NCI-H748 (cell line): ENCODE results near the gene SOS1.
"Not testable (repeated sequence)": the region's sequence is repeated elsewhere in the genome, so short reads cannot be mapped to it uniquely, and the experiment has no call there.

Source experiments
- DNase-seq: peaks from one replicate; lab custom pipeline; 2025; ENCODE audit not compliant: unreplicated experiment; lab: John Stamatoyannopoulos, UW

Gene SOS1

DNA sequence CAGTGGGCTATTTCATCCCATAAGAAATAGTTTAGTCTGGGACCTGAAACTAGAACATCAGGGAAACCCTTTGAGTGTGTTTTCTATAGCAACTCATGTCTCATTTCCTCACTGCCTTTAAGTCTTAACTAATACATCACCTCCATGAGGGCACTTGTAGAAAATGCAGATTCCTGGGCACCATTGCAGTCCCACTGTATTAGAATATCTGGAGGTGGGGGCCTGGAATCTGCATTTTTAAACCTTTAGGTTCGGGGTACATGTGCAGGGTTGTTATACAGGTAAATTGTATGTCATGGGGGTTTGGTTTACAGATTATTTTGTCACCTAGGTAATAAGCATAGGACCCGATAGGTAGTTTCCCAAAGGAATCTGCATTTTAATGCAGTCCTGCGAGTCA, 143.8 kb downstream of the SOS1 start:
- no peak for DNase-seq

DNA sequence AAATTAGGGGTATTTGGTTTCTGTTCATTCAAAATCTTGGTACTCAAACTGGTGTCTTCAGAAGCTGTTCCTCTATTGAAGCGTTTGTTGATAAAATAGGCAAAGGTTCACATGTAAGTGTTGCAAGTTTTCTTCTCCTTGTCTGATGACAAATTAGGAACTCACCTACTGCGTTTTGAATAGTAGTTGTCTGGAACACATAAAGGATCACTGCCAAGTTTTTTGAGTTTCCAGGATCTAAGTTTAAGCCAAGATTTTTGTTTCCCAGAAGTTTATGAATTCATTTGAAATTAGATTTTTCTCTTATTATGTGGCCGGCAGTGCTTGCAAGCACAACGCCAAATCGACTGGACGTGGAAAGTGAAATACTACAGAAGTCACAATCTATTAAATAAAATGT, 145.8 kb downstream of the SOS1 start:
- DNase-seq, result no peak

DNA sequence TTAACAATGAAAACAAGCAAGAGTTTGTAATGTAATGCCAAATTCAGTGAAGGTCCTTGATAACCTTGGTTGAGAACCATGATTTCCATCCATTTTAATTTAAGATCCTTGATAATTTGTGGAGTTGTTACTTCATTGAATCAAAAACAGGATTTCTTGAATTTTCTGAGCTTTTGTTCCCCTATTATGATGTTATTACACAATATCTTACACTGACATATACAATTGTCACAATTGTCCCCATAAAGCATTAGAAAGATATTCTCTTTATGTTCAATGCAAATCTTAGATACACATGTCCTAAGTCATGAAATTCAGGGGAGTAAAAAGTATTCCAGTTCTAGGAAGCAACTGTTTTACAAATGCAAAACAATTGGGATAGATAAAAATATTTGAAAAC, 147.6 kb downstream of the SOS1 start:
- DNase-seq, result no peak

DNA sequence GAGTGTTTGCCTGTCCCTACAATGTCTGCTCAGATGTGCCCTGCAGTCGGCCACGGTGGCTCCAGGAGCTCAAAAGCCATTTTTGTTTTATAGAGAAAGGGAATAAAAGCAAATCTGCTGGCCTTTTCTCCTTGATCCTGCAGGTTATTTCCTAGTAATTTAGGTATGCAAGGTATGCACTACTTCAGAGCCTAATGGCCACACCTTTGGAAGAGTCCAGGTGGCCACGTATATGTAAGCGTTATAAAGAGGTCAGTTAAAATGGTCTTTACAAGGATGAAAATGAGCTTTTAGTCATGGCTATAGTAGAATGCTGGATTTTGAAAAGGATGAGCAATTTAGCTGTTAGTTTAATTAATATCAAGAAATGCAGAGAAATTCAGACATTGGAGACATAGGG, 149.5 kb downstream of the SOS1 start:
- no peak for DNase-seq

DNA sequence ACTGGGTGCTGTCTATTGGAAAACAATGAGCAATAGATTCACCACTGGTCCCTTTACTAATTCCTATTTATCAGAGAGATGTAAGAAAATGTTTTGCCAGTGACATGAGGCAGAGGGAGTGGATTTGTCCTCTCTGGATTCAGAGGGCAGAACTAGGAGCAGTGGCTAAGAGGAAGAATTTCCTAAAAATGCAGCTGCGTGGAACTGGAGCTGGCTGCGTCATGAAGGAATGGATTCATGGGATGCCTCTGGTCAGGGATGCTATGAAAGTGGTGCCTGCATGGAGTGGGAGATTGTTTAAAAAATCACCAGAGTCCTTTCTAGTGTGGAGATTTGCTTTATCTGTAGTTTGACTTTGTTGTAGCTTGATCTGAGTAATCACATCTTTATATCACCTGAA, 152.8 kb downstream of the SOS1 start:
- DNase-seq, result no peak

DNA sequence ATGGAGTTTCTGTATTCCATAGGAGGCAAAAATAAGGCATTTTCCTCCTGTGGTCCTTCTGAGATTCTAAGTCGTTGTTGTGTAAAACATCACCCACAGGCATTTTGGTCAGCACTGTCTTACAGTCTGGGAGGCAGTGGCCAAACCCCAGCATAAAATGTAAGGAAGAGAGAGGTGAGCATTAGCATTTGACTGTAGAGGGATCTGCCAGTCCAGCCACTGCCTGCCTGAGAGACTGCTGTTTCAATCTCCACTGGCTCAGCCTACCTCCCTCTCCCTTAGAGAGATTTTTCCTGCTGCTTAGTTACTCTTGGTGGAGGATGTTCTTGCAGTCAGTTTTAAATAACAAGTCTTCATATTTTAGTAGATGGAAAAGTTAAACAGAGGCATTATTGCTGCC, 154.2 kb downstream of the SOS1 start:
- no peak for DNase-seq

DNA sequence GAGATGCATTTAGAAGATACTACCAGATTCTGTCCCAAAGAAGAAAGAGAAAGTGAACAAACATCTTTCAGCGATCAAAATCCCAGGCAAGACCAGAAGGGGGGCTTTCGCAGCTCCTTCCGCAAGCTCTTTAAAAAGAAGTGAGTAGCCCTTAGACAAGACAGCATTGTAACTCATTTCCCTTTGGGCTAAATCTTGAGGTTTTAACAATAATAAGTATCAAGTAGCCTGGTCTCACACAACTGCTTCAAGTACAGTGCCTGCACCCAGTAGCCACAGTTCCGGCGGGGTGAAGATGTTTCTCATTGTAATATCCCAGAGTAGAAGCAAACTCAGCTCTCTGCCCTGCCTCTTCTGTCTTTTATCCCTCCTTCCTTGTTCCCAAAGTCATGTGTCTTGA, 154.8 kb downstream of the SOS1 start:
- DNase-seq, result no peak

DNA sequence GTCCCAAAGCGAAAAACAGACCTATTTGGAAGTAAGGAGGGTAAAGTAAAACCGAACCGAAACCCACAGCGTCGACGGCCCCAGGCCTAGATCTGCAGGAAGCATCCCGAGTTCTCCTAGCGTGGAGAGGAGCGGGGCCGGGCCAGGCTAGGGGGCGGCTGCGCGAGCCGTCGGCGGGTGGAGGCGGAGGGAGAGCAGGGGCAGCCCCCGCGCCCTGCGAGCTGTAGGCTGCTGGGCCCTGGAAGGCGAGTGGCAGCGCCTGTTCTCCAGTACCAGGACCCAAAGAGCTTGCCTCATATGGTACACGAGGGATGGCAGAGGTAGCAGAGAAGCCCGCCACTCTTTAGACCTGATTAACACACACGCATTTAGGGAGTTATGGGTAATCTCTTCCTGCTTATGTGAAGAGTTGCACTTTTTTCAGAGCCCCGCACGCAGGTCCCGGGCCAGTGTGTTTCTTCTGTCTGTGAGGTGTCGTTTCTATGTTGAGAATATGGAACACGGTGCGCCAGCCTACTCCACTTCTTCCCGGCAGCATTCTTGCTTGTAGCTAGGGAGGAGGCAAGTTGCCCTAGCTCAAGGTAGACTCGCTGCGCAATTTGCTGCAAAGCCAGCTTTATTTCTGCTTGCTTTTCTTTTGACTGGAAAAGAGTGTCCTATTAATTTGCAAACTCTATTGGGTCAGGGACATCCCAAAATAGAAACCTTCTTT, 160.1 kb downstream of the SOS1 start:
- no peak for DNase-seq

DNA sequence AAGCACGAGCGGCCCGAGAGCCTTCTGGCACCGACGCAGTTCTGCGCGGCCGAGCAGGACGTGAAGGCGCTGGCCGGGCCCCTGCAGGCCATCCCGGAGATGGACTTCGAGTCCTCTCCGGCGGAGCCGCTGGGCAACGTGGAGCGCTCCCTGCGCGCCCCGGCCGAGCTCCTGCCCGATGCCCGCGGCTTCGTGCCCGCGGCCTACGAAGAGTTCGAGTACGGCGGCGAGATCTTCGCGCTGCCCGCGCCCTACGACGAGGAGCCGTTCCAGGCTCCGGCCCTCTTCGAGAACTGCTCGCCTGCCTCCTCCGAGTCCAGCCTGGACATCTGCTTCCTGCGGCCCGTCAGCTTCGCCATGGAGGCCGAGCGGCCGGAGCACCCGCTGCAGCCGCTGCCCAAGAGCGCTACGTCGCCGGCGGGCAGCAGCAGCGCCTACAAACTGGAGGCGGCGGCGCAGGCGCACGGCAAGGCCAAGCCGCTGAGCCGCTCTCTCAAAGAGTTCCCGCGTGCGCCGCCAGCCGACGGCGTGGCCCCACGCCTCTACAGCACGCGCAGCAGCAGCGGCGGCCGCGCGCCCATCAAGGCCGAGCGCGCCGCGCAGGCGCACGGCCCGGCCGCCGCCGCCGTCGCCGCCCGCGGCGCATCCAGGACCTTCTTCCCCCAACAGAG, 160.8 kb downstream of the SOS1 start:
- peak; percentile 77 for DNase-seq

DNA sequence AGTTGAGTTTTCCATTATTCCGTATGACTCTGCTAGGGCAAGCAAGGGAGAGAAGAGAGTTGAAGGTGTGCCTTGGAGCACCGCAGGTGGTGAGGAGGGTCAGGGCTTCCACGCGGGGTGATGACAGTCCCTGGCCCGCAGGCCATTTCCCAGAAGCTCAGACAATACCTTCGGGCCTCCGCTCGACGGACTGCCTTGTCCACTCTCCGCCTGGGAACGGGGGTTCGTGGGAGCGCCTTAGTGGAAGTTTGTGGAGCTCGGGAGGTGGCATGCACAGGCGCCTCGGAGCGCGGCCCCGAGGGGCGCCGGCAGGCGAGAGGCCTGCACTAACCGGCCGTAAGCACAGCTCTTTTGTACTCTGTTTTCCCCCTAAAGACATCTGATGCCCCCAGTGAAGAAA, 161.4 kb downstream of the SOS1 start:
- no peak for DNase-seq

DNA sequence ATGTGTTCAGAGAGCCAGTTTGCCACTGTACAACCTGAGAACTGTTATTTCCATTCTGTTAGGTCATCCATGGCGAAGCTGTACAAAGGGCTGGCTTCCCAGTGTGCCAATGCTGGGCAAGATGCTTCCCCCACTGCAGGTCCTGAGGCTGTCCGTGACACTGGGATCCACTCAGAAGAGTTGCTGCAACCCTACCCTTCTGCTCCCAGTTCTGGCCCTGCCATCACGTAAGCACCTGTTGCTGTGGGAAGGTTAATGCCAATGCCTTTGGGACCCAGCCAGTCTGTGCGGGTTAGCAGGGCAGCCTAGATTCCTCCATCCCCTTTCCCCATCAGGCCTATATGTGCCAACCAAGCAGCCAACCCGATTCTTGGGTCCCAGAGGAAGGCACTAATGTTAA, 162.9 kb downstream of the SOS1 start:
- DNase-seq, result no peak

DNA sequence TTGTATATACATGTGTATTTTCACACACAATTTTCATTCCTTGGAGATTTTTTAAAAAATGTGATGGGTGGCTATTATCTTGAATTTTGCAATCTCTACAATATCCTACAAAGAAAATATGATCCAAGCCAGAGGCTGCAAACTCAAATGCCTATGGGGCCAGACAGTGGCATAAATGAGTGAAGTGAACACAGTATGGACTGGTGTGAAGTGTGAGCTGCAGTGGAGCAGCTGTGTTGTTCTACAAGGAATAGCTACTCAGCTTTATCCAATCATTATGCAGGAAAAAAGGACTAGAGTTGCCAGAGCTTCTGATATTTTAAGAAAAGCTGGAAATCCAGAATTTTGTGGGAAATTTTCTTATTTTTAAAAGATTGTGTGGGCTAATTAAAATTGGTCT, 169.1 kb downstream of the SOS1 start:
- no peak for DNase-seq

DNA sequence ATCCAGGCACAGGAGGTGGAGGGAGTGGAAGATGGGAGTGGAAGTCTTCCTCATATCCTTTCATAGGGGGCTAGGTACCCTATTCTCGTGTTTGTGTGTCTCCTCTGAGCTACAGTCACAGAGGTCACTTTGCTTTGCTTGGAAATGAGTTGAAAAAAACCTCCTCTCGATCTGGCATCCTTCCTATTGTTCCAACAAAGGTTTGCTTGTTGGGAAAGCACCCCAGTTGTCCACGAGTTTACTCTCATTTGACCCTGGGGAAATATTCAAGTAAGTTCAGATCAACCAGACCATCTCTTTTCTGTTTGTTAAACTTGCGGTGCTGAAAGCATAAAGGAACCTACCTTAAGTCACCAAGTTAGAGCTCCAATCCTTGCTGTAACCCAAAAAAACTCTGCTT, 171.9 kb downstream of the SOS1 start:
- no peak for DNase-seq

DNA sequence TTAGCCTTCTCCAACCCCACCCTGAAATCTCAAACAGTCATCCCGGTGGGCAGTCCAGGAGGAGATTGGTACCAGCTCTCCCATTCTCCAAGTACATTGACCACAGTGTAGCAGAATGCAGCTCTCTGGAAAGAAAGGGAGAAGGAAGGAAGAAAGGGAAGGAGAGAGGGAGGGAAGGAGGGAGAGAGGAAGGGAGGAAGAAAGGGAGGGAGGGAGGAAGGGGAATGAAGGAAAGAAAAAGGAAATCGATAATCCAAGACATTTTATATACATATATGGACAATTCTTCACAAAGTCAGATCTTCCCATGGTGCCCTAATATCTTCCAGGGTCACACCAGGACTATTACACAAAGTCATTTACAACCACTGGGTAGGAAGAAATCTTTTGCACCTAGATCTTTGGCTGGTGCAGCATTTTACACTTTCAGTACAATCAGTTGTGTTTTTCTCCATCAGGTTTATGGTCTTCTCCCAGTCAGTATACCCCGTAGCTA, 172.4 kb downstream of the SOS1 start:
- DNase-seq, result no peak

DNA sequence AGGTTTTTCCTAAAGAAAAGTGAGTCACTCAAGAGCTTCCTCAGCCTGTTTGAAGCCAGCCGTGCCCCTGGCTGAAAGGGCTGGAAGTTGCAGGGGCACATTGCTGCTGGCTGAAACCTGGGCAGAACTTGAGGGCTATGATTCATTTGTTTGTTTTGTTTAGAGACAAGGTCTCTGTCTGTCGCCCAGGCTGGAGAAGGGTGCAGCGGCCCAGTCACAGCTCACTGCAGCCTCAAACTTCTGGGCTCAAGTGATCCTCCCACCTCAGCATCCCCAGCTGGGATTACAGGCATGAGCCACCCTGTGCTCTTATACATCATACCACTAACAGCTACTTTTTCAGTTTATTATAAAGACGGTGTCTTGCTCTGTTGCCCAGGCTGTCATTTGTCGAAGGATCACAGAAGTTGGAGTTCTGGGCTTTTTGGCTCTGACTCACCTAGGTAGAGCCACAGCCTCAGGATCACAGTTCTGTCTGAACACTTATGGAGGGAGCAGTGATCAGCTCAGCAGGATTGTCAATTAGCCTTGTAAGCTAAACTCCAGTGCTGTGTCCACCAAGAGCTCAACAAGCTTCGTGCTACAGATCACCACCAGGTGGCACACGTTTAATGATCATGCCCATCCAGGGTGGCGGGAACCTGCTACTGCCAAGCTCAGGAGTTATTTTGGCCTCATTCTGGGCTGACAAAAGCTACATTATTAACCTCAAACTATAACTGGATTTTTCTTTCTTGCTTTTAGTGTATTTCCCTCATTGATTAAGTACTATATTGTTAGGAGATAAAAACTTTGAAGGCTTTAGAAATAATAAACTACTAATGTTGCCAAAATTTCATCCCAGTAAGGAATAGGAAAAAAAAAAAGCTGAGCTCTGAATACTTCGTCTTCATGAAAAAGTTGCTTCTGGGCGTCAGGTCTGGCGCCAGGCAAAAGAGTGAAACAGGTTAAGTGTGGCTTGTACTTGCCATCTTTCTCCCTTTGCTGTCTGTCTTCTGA, 173.3 kb downstream of the SOS1 start:
- DNase-seq, result peak; percentile 77

DNA sequence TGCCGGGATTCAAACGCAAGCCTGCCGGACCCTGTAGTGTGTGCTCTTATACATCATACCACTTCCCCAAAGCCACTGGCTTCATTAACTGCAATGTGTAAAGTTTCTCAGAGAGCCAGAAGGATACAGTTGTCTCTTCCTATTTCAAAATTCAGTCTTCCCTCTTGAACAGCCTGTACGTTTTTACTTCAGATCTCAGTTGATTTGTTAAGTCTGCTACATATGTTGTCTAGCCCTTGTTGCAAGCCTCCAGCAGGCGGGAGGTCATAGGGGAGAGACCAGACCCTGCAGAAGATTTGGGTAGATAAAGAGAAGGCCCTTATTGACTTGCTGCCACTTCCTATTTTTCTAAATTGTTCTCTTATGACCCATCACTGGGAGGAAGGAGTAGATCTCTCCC, 174.9 kb downstream of the SOS1 start:
- no peak for DNase-seq

DNA sequence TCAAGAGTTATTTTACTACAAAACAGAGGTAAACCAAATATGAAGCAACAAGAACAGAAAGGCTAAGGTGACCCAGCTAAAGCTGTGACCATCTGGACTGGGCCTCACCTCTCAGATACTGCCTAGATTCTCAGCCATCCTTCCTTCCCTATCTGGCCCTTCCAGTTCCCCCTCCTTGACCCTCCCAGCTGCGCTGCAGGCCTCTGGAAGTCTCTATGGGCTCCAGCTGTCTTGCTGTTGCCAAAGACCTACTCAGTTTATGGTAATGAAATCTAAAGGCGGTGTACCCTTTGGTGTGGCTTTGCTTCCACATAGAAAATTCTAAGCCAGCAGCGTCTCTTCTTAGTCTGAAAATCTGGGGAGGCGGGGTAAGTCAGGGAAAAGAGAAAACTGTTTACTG, 175.5 kb downstream of the SOS1 start:
- DNase-seq, result no peak

DNA sequence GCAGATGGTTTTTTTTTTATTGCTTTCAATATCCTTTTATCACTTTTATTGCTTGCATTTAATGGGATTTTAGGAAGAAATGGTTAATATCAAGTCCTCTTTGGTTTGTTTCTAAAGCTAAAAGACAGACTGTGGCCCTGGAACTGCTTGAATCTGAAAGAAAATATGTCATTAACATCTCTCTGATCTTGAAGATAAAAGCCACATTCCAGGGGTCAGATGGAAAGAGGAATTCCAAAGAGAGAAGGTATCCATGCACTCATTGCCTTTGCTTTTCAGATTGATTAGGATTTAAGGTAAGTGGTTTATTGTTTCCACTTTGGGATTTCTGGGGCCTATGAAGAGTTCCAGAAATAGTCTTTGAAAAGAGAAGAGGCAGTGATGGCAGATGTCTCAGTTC, 177.1 kb downstream of the SOS1 start:
- no peak for DNase-seq

DNA sequence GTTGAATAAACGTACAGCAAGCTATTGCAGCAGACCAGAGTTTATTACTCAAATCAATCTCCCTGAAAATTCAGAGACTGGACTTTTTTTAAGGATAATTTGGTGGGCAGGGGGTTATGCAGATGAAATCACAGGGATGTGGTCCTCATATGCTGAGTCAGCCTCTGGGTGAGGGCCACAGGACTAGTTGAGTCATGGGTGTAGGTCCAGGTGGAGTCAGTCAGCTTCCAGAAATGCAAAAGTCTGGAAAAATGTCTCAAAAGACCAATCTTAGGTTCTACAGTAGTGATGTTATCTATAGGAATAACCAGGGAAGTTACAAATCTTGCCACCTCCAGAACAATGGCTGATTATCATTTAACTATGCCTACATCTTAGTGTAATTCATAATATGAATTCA, 180.1 kb downstream of the SOS1 start:
- DNase-seq, result no peak

DNA sequence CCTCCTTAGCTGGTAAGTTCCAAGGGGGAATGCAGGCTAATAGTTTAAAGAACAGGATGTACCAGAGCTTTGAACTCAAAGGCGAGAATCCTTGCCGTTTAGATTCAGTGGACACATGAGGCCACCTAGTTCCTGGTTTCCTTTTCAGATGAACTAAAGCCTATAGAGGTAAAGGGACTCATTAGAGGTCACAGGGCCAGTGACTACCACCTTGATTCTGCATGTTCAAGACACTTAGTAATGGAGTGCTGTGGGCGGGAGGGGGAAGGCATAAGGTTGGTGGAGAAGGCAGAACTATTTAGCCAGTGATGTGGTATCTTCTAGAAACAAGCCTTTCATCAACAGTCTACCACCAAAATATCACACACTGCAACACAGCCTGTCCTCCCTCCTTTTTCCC, 183.3 kb downstream of the SOS1 start:
- no peak for DNase-seq

DNA sequence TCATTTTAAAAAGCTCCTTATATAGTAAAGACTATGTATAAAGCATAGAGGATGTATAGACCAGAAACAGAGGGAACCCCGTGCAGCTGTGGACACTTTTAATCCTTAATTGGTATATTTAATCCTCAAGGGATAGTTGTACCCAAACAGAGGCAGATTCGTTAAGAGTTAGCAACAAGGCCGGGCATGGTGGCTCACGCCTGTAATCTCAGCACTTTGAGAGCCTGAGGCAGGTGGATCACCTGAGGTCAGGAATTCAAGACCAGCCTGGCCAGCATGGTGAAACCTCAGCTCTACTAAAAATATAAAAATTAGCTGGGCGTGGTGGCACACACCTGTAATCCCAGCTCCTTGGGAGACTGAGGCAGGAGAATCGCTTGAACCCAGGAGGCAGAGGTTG, 184.3 kb downstream of the SOS1 start:
- not testable (repeated sequence) for DNase-seq
